H9 (cell line): ENCODE results near the gene ZNF260. TPM values are rescaled to one million over a fixed set of nuclear protein-coding genes. Genes with fewer than 3 reads are reported as not detected.
A peak's percentile ranks its signal among the peaks of the same experiment; 100 is the strongest.

Source experiments
- DNase-seq: peaks from one replicate; pipeline ENCODE4 v3.0.0-alpha.2; 2017
- H2AFZ ChIP-seq: one replicate; pipeline ENCODE4 v1.6.1; 2013; ENCODE audit warnings: mild to moderate bottlenecking, low read length, control low read depth, moderate library complexity
- H2AK5ac ChIP-seq: 2 replicates; pipeline ENCODE4 v1.6.1; 2013; ENCODE audit warnings: low read length, control low read depth, mixed read lengths; ENCODE audit not compliant: insufficient read length
- H2BK120ac ChIP-seq: one replicate; pipeline ENCODE4 v1.6.1; 2013; ENCODE audit warnings: low read depth, mild to moderate bottlenecking, low read length, control low read depth, inconsistent platforms; ENCODE audit not compliant: poor library complexity, severe bottlenecking
- H2BK12ac ChIP-seq: 2 replicates; pipeline ENCODE4 v1.6.1; 2013; ENCODE audit warnings: low read length, control low read depth, mixed read lengths, low read depth; ENCODE audit not compliant: insufficient read length
- H2BK15ac ChIP-seq: 2 replicates; pipeline ENCODE4 v1.6.1; 2013; ENCODE audit warnings: low read depth, low read length, control low read depth
- H2BK20ac ChIP-seq: one replicate; pipeline ENCODE4 v1.6.1; 2013; ENCODE audit warnings: low read depth, mild to moderate bottlenecking, low read length, control low read depth, inconsistent platforms; ENCODE audit not compliant: poor library complexity, severe bottlenecking
- H2BK5ac ChIP-seq: 2 replicates; pipeline ENCODE4 v1.6.1; 2013; ENCODE audit warnings: low read length, control low read depth, mixed read lengths; ENCODE audit not compliant: insufficient read length
- H3K14ac ChIP-seq: 2 replicates; pipeline ENCODE4 v1.6.1; 2013; ENCODE audit warnings: low read length, control low read depth; ENCODE audit not compliant: insufficient read depth
- H3K18ac ChIP-seq: 2 replicates; pipeline ENCODE4 v1.6.1; 2013; ENCODE audit warnings: low read depth, mild to moderate bottlenecking, mixed read lengths, low read length, control low read depth; ENCODE audit not compliant: insufficient read length
- H3K23ac ChIP-seq: 2 replicates; pipeline ENCODE4 v1.6.1; 2013; ENCODE audit warnings: low read length, control low read depth, mixed read lengths, low read depth; ENCODE audit not compliant: insufficient read length
- H3K23me2 ChIP-seq: 2 replicates; pipeline ENCODE4 v1.6.1; 2013; ENCODE audit warnings: low read depth, mild to moderate bottlenecking, mixed read lengths, low read length, control low read depth; ENCODE audit not compliant: insufficient read length, poor library complexity, severe bottlenecking
- H3K27ac ChIP-seq: 2 replicates; pipeline ENCODE4 v1.5.1; 2013; ENCODE audit warnings: low read length, control low read depth, mixed read lengths, low read depth; ENCODE audit not compliant: insufficient read length
- H3K27me3 ChIP-seq: 2 replicates; pipeline ENCODE4 v1.6.1; 2013; ENCODE audit warnings: low read length, control low read depth, inconsistent platforms; ENCODE audit not compliant: insufficient read depth
- H3K4ac ChIP-seq: 2 replicates; pipeline ENCODE4 v1.6.1; 2013; ENCODE audit warnings: low read depth, mild to moderate bottlenecking, control low read depth, inconsistent platforms, low read length, moderate library complexity
- H3K4me1 ChIP-seq: 2 replicates; pipeline ENCODE4 v1.6.1; 2013; ENCODE audit warnings: low read length, control low read depth, inconsistent platforms; ENCODE audit not compliant: insufficient read depth
- H3K4me2 ChIP-seq: 2 replicates; pipeline ENCODE4 v1.6.1; 2013; ENCODE audit warnings: low read length, control low read depth, mixed read lengths; ENCODE audit not compliant: insufficient read length, insufficient read depth
- H3K56ac ChIP-seq: 2 replicates; pipeline ENCODE4 v1.6.1; 2013; ENCODE audit warnings: low read depth, mild to moderate bottlenecking, mixed read lengths, low read length, control low read depth; ENCODE audit not compliant: insufficient read length
- H3K79me1 ChIP-seq: 2 replicates; pipeline ENCODE4 v1.6.1; 2013; ENCODE audit warnings: low read depth, mild to moderate bottlenecking, moderate library complexity, low read length, control low read depth, inconsistent platforms; ENCODE audit not compliant: insufficient read depth, poor library complexity, severe bottlenecking
- H3K79me2 ChIP-seq: 2 replicates; pipeline ENCODE4 v1.6.1; 2013; ENCODE audit warnings: low read length, control low read depth, inconsistent platforms; ENCODE audit not compliant: insufficient read depth
- H3K9ac ChIP-seq: 2 replicates; pipeline ENCODE4 v1.6.1; 2013; ENCODE audit warnings: low read length, control low read depth, mixed read lengths; ENCODE audit not compliant: insufficient read length; ENCODE audit errors: extremely low read depth
- H3K9me3 ChIP-seq: one replicate; pipeline ENCODE4 v1.6.1; 2013; ENCODE audit warnings: low read depth, low read length, inconsistent platforms; ENCODE audit not compliant: control insufficient read depth
- H3T11ph ChIP-seq: one replicate; pipeline ENCODE4 v1.6.1; 2013; ENCODE audit warnings: mild to moderate bottlenecking, low read length, control low read depth, inconsistent platforms
- H4K20me1 ChIP-seq: one replicate; pipeline ENCODE4 v1.6.1; 2013; ENCODE audit not compliant: control insufficient read depth, insufficient read length, insufficient read depth
- H4K5ac ChIP-seq: 2 replicates; pipeline ENCODE4 v1.6.1; 2013; ENCODE audit warnings: low read depth, mild to moderate bottlenecking, mixed read lengths, low read length, control low read depth; ENCODE audit not compliant: insufficient read length
- H4K8ac ChIP-seq: replicated peaks from 2 replicates; pipeline ENCODE4 v1.6.1; 2013; ENCODE audit warnings: low read length, control low read depth, mixed read lengths, low read depth; ENCODE audit not compliant: insufficient read length
- H4K91ac ChIP-seq: 2 replicates; pipeline ENCODE4 v1.6.1; 2013; ENCODE audit warnings: low read depth, mild to moderate bottlenecking, moderate library complexity, mixed read lengths, low read length, control low read depth; ENCODE audit not compliant: insufficient read length
- H3K27ac Mint-ChIP-seq, 3 experiments: 2 replicates in 2 of 3; 3 replicates in 1 of 3; pipeline ENCODE4 v1.8.0; 2020 to 2021; ENCODE audit warnings: mixed read lengths in 3 of 3, mild to moderate bottlenecking in 1 of 3, moderate library complexity in 1 of 3
- H3K27me3 Mint-ChIP-seq: 2 replicates; pipeline ENCODE4 v1.8.0; 2021; ENCODE audit warnings: low read depth, mild to moderate bottlenecking, moderate library complexity, mixed read lengths
- H3K36me3 Mint-ChIP-seq, 3 experiments: 2 replicates in 2 of 3; 3 replicates in 1 of 3; pipeline ENCODE4 v1.8.0; 2020 to 2021; ENCODE audit warnings: low read depth in 3 of 3, mixed read lengths in 3 of 3; ENCODE audit not compliant: insufficient read depth in 1 of 3
- H3K4me1 Mint-ChIP-seq, 2 experiments: 2 replicates each; pipeline ENCODE4 v1.8.0; 2020; ENCODE audit warnings: mixed read lengths in 2 of 2
- H3K4me3 Mint-ChIP-seq, 2 experiments: 2 replicates in 1 of 2; 3 replicates in 1 of 2; pipeline ENCODE4 v1.8.0; 2020 to 2021; ENCODE audit warnings: mild to moderate bottlenecking in 2 of 2, mixed read lengths in 2 of 2, moderate library complexity in 1 of 2
- H3K9me3 Mint-ChIP-seq, 2 experiments: 2 replicates in 1 of 2; 3 replicates in 1 of 2; pipeline ENCODE4 v1.8.0; 2020; ENCODE audit warnings: mild to moderate bottlenecking in 2 of 2, mixed read lengths in 2 of 2, moderate library complexity in 1 of 2
- CTCF ChIP-seq: fragments of 200-600 bp; sonication (generic); conservative IDR thresholded peaks from 3 replicates; pipeline ENCODE4 v1.8.0; 2021; ENCODE audit warnings: antibody characterized with exemption, mild to moderate bottlenecking
- WGBS: extraction: QIAGEN DNeasy Blood & Tissue Kit; methylation state at CpG from one replicate; pipeline ENCODE4 v1.1.7; 2013; ENCODE audit warnings: missing lambda C conversion rate, low lambda C conversion rate, mixed read lengths; ENCODE audit not compliant: insufficient read length; ENCODE audit errors: extremely low coverage; 5-methylcytosine and 5-hydroxymethylcytosine counted together
- total RNA-seq: library from RNA; stranded (reverse); gene quantifications from 2 replicates; pipeline ENCODE4 v1.2.1, GENCODE V29; 2021

ZNF260 gene
- total RNA-seq, 1 experiment from 2014 or later, result 22.5 TPM

GRCh38 chr19:36573895-36574720 lies 46.0 kb upstream of the ZNF260 start:
- no peak overlapping the region for H4K8ac ChIP-seq
- Mint-ChIP-seq H3K36me3 (peaks cover 31 to 48% (median 45%) of the 10 kb centered on the region in 3 experiments), H3K27ac (peak overlapping the region; percentile 79 to 96 (median 92); a peak in 4 of 7 replicates), H3K9me3 (peaks cover 3 to 20% of the 10 kb centered on the region in 2 experiments; a peak in 3 of 5 replicates), H3K27me3 (no peaks in the 10 kb centered on the region), H3K4me3 (peak overlapping the region; percentile 86 to 95), H3K4me1 (peaks cover 14 to 20% of the 10 kb centered on the region in 2 experiments)
- no peaks in the 10 kb centered on the region for H3K27me3 ChIP-seq
- no peak for TF ChIP-seq CTCF
- no peak overlapping the region for H4K91ac ChIP-seq
- H3K56ac ChIP-seq, result no peak overlapping the region
- no CpG with 5 or more reads among the region's 18 CpGs for WGBS
- no peaks in the 10 kb centered on the region for H3K9me3 ChIP-seq
- H3K18ac ChIP-seq, result no peak overlapping the region
- H2BK5ac ChIP-seq, result no peak overlapping the region
- H3K23ac ChIP-seq, result no peak overlapping the region
- DNase-seq, result no peak
- no peak overlapping the region for H2BK15ac ChIP-seq
- no peak overlapping the region for H2AFZ ChIP-seq
- H3T11ph ChIP-seq, result no peak overlapping the region
- no peak overlapping the region for H2BK120ac ChIP-seq
- no peaks in the 10 kb centered on the region for H3K79me1 ChIP-seq
- H3K23me2 ChIP-seq, result peaks cover 6% of the 10 kb centered on the region
- no peaks in the 10 kb centered on the region for H4K20me1 ChIP-seq
- H3K27ac ChIP-seq, result no peak overlapping the region
- H3K4me1 ChIP-seq, result 0 out of 2 replicates have a peak, but pooled peaks cover 4% of the 10 kb centered on the region
- no peak overlapping the region for H2AK5ac ChIP-seq
- peak overlapping the region; percentile 63 for H3K4me2 ChIP-seq
- H4K5ac ChIP-seq, result no peak overlapping the region
- no peak overlapping the region for H2BK20ac ChIP-seq
- H3K4ac ChIP-seq, result no peak overlapping the region
- H3K79me2 ChIP-seq, result peaks cover 9% of the 10 kb centered on the region; the same call in 1 of the 2 replicates
- H2BK12ac ChIP-seq, result no peak overlapping the region
- peak overlapping the region; percentile 67; the same call in 1 of the 2 replicates for H3K14ac ChIP-seq
- peak overlapping the region; percentile 79 for H3K9ac ChIP-seq
